Stimulated activated CD4-positive, alpha-beta T cell treated with anti-CD3 and anti-CD28 coated beads, Interleukin-2, amount 100 ng/mL, for 24 hours (primary cell): ENCODE data around the gene XRN2.
A peak's percentile ranks its signal among the peaks of the same experiment; 100 is the strongest.
"Not testable (repeated sequence)": the region's sequence is repeated elsewhere in the genome, so short reads cannot be mapped to it uniquely, and the experiment has no call there.

Source experiments
- DNase-seq, 2 donors: peaks; one replicate each; pipeline ENCODE4 v3.0.0-alpha.2; 2020

Gene XRN2

DNA sequence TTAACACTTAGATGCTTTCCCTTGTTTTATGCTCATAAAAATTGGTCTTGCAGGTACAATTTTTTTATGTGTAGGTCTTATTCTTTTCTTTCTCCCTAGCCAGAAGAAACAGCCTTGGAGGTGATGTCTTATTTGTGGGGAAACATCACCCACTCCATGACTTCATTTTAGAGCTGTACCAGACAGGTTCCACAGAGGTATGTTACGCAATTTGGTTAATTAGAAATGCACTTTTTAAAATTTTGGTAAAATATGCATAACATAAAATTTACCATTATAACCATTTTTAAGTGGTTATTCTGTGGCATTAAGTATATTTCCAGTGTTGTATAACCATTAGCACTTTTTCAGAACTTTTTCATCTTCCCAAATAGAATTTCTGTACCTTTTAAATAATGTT is 52.9 kb downstream of the XRN2 start:
- DNase-seq = no peak

- DNase-seq = no peak
Observed at GRCh38 chr20:21356386-21356785, 53.3 kb downstream of the XRN2 start.

DNA sequence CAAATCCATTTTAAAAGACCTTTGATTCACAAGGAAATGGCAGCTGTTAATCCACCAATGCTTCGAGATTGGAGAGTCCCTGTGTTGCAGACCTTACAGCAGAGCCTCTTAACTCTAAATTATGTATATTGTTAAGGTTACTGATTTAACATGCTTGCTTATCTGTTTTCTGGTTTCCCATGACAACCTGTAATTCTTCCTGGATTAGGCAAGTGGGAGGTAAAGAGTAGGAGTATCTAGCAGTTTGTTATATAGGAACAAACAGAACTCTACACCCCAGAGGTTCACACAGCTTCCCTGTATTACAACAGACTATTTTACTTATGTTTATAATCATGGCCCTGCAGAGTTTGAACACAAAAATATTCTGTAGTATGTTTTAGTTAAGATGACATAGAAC is 54.7 kb downstream of the XRN2 start:
- DNase-seq = no peak

DNA sequence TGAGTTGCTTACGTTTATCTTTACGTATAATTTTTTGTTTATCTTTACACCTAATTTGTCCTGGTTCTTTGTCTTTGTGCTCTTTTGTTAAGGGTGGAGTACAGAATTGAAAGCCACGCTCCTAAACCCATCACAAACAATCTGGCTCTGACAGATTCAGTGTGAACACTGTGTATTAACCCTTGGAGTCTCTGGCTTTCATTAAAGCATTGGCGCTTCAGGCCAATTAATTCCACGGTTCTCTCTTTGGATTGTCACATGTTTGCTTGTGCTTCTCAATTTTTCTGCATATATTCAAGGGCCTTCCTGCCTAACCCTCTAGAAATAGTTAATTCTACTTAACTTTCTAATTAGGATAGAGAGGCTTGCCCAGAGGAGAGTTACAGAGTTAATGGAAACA is 55.6 kb downstream of the XRN2 start:
- DNase-seq = no peak

GRCh38 chr20:21360705-21361104 is 57.6 kb downstream of the XRN2 start:
- DNase-seq = no peak

DNA sequence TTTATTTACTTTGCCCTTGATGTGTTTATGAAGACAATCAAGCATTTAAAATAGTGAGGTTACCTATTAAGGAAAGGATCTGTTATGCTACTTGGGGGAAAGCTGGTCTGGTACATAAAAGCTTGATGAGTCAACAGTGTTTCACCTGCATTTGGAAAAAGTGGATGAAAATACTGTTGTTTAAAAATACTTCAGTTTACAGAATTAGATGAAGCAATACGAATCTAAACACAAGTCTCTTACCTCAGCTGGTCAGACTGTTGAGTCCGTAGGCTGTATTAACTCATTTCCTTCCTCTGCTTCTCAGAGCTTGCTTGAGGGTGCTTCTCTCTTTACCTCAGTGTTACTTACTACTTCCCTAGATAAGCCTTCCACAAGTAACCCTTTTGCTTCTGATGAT is 58.1 kb downstream of the XRN2 start:
- DNase-seq = no peak

- no peak for DNase-seq
Observed at GRCh38 chr20:21364413-21364812, 61.3 kb downstream of the XRN2 start.

DNA sequence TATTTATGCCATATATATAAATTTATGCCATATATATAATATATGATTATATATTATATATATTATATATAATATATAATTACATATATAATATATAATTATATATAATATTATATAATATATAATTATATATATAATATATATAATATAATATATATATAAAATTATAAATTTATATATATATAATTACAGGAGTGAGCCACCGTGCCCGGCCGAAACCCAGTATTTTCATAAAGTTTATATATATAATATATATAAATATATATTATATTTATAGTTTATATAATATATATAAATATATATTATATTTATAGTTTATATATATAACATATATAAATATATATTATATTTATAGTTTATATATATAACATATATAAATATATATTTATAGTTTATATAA is 62.6 kb downstream of the XRN2 start:
- DNase-seq = no peak

DNA sequence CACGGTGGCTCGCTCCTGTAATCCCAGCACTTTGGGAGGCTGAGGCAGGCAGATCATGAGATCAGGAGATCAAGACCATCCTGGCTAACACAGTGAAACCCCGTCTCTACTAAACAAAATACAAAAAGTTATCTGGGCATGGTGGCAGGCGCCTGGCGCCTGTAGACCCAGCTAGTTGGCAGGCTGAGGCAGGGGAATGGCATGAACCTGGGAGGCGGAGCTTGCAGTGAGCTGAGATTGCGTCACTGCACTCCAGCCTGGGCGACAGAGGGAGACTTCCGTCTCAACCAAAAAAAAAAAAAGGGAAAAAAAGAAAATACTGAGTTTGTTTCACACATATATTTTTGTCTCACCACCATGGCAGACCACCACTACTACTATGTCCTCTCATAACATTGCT is 63.1 kb downstream of the XRN2 start:
- not testable (repeated sequence) for DNase-seq

GRCh38 chr20:21368791-21369190 is 65.7 kb downstream of the XRN2 start:
- no peak for DNase-seq

GRCh38 chr20:21371193-21371592 is 68.1 kb downstream of the XRN2 start:
- no peak for DNase-seq

DNA sequence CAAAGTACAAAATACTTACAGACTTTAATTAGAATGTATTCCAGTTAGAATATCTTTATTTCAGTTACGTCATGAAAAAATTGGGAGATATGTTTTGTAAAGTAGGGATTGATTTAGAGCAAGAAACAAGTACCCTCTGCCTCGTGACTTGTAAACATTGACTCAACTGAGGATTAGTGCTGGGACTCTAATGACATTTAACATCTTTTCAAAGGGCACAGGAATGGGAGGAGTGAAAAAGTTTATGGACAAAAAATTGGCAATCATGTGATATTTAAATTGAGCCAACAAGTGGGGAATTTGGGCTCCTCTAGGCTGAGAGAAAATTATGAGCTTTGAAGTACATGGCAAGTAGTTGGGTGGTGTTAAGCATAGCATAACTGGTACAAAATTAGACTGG is 68.9 kb downstream of the XRN2 start:
- no peak for DNase-seq

DNA sequence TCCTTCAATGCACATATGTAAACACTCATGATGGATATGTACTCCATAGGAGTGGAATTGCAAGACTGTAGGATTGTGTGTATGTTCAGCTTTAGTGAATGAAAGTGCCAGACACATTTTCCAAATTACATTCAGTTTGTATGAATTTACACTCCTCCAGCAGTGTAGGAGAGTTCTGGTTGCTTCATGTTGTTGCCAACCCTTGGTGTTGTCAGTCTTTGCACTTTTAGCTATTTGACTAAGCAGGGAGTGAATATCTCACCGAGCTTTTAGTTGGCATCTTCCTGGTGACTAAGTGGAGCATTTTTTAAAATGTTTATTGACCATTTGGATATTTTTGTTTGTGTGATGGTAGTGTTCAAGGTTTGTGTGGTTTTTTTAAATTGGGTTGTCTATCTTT is 70.3 kb downstream of the XRN2 start:
- no peak for DNase-seq

DNA sequence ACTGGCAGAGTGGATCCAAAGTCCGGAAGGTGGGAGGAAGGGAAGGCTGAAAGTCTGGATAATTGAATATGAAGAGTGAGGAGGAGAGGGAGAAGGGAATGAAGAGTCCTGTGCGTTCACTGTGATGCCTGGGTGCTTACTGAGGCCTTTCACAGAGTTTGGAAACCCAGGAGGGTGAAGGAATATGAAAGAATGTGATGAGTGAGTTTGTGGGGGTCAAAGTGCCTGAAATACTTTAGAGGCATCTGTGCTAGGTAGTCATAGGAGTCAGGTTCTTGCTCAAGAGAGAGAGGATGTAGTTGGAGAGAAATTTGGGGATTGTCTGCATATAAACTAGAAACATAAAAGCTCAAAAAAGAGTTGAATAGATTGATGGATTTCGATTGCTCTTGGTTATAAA is 73.5 kb downstream of the XRN2 start:
- DNase-seq = no peak

- no peak for DNase-seq
Observed at GRCh38 chr20:21377701-21378100, 74.6 kb downstream of the XRN2 start.

- no peak for DNase-seq
Observed at GRCh38 chr20:21378259-21378658, 75.1 kb downstream of the XRN2 start.

DNA sequence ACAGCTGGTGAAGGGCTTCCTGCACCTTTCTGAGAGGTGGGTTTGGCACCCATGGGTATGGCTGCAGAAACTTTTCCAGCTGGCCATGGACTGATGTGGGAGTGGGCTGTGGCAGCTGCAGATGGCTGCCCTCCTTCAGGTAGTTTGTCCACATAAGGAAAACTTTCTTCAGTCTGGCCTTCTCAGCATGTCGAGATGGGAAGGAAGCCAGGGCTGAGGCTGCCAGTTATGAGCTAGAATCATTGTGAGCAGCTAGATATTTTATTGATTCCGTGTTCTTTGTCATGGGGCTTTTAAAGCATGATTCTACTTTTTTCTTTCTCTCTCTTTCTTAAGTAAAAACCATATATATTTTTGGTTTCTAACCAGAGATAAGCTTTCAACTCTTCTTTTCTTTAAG is 77.6 kb downstream of the XRN2 start:
- DNase-seq = no peak

- DNase-seq = no peak
Observed at GRCh38 chr20:21381619-21382018, 78.5 kb downstream of the XRN2 start.

DNA sequence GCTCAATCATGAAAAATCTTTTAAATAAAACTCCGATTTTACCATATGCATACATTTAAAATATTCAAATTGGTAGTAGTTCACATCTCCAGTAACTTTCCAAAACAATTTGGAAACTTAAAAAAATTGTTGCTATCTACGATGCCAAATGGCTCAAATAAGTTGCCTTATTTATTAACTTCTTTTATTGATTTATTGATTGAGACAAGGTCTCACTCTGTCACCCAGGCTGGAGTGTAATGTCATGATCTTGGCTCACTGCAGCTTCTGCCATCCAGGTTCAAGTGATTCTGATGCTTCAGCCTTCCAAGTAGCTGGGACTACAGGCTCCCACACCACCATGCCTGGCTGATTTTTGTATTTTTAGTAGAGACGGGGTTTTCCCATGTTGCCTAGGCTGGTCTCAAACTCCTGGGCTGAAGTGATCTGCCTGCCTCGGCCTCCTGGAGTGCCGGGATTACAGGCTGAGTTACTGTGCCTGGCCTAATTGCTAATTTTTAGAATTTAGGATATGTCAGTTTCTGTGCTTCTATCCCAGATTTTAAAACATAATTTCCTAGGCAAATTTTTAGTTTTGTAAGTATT is 81.3 kb downstream of the XRN2 start:
- DNase-seq = no peak

DNA sequence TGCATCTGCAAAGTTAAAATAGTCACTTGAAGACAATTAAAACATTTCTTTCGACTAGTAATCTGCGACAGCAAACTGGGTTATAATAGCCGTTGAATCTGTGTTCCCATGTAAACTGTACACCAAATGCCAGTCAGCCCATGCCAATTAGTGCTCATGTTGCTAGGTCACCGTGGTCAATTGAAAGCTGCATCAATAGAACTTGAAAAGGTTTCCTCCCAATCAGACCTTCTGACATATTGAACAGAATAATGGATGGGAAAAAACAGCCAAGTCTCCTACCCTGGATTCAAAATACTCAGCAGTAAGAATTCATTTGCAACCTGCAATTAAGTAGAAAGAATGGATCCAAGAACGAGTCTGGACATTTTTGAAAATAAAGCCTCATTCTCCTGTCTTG is 83.0 kb downstream of the XRN2 start:
- DNase-seq = no peak

GRCh38 chr20:21387528-21387927 is 84.4 kb downstream of the XRN2 start:
- DNase-seq = no peak

GRCh38 chr20:21388566-21388965 is 85.4 kb downstream of the XRN2 start:
- no peak for DNase-seq

- DNase-seq = no peak
Observed at GRCh38 chr20:21389368-21389767, 86.2 kb downstream of the XRN2 start.

DNA sequence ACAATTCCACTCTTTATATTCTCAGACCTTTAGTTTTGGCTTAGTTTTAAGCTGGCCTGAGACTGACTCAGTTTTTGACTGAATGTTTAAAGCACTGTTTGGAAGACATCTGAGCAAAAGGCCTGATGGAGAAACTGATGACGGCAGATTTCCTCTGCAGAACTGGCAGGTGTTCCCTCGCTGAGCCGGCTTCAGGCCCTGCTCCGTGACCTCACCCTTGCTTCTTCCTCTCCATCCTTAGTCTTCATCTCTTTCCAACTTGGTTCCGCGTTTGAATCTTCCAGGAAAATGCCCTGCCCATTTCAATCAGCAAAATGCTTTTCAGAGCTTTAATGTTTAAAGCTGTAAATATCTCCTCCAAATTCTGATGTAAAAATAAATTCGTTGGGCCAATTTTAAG is 87.6 kb downstream of the XRN2 start:
- no peak for DNase-seq

DNA sequence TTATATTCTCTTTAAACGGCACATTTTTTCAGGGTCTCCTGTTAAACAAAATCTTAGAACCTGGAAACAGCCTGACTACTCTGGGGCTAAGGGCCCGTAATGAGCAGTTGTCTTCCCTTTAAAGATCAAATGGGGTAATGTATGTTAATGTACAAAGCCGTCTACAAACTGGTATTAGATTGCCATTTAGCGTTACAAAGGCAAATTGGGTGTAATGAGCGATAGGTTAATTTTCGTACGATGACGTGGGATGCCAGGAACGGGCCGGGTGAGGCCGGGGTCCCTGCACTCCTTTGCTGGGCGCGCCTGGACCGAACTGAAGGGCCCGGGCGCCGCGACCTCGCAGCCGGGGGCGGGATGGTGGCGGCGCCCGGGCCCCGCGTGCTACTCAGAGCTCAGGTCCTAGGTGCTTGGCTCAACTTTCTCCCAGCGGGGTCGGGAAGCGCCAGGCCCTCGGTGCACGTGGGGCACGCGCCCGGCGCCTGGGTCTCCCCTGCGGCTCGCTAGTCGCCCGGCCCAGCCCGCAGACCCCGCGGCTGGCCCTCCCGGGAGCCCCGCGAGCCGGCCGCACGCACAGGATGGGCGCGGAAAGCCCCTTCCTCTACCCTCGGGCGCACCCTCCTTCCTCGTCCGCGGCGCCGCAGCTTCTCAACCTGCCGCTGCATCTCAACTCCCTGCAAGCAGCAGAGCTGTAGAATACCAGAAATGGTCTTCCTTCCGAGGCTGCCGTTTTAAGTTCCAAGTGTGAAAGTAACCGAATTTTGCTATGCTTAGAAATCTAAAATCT is 88.2 kb downstream of the XRN2 start:
- peak in 1 of 2 donors; percentile 18 for DNase-seq
